Central memory CD4-positive, alpha-beta T cell (primary cell): ENCODE measurements around the gene MAGI1.

Experiments used
- DNase-seq: peaks from one replicate; pipeline ENCODE4 v3.0.0; 2022

Gene MAGI1

DNA sequence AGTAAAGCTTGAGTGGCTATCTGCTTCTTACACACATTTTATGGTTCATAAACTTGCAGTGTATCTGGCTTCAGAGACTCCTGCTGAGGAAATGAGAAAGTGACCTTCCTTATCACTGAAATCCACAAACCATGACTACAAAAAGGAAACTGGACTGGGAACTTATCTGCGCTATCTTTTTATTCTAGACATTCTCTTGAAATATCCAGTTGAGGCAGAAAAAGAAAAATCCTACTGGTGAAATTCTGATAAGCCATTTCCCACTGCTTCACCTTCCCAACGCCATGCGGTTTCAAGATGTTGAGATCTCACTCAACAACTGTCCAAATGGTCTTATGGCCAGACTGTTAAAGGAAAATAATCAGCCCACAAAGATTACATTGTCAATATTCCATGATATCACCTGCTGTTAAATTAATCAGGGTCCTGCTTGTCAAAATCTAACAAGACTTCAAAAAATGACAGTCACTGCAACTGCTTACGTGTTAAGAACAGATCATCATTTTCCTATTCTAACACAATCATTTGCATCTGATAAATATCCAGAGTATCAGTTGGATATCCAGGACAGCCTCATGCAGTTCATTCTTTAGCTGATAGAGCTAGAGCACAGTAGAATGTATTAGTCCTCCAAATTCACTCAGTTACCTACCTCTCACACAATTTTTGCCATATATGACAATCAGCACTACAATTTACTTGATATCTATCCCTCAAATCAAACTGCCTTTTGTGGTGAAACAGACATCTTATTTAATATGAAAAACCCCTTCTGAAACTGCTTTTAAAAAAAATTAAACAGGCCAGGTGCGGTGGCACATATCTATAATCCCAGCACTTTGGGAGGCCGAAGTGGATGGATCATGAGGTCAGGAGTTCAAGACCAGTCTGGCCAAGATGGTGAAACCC is 538.1 kb downstream of the MAGI1 start:
- no peak for DNase-seq

DNA sequence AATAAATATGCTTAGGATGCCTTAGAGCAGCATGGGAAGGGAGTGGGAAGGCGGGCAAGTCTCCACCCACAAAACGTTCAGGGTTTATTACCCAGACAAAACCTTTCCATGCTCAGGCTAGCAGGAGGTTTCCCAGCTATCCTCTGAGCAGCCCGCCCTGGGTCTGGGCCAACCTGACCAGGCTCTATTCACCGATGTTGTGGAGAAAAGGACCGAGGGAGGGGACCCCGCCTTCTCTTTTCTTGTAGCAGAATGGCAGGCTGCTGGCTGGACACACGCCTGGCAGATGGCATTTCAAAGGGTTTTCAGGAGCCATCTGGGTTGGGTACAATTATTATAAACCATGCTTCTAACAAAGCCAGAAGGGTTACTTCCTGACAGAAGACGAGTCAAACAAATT is 540.9 kb downstream of the MAGI1 start:
- no peak for DNase-seq

DNA sequence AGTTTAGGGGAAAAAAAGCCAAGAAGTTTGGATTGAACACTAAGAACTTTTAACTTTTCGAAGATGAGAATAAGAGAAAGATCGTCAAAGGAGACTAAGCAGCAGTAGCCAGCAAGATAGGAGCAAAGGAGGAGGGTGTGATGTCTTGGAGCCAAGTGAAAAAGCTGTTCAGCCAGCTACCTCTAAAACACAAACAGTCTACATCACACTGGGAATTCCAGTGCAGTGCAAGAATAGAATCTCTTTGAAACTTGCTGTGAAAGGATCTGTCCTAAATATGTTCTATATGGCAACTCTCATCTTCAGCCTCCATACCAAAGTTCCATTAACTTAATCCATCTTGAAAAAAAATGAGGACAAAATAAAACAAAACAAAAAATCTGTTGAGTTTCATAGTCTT is 541.5 kb downstream of the MAGI1 start:
- no peak for DNase-seq

DNA sequence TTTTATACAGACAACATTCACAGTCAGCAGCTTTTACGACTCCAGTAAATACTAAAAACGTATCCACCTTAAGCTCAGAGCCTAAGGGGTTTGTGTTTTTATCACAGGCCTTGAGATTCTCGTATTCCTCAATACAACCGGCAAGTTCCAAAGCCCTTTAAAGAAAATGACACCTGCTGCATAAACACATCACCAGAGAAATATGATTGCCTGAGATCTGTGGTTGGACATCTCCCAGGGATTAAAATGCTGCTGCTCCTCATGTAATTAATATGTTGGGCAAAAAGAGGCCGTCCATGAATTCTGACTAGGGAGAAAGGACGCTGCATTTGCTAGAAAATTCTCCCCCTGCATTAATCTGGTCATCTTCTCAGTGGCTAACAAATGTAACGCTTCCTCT is 544.8 kb downstream of the MAGI1 start:
- no peak for DNase-seq

DNA sequence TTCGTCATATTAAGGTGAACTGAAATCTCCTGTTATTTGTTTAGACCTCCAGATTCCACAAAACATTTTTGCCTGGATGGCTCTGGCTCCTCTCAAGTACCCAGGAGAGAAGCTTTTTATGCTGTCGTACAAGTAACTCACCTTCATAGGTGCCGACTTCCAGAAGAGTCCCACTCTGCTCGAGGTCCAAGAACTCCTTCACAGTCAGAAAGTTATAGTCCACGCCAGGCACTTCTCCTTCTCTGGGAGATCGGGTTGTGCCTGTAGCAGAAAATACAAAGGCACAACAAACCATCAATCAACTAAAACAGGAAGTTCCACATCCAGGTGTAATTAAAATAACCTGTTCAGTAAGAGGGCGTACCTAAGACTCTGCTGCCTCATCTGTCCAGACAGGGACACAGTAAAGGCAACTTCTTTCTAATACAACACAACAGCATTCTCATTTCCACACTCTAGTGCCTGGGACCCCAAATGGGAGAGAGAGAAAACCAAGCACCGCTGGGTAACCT is 545.3 kb downstream of the MAGI1 start:
- DNase-seq: no peak

GRCh38 chr3:65492249-65492648 is 546.5 kb downstream of the MAGI1 start:
- DNase-seq: no peak

DNA sequence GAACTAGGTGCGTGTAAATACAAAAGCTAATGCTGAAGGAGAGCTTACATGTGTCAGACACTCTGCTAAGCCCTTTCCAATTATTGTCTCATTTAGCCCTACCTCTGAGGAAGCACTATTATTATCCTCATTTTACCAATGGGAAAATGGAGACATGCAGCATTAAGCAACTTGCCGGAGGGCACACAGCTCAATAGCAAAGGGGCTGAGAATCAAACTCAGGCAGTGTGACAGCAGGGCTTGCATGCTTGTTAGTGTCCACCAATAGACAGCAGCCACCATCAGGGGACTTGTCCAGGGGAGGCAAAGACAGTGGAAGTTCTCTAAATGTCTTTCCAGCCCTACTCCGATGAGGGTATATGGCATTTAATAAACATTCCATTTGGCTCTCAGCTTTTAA is 548.6 kb downstream of the MAGI1 start:
- DNase-seq: no peak

- DNase-seq: no peak
Observed at GRCh38 chr3:65489253-65489652, 549.5 kb downstream of the MAGI1 start.

- no peak for DNase-seq
Observed at GRCh38 chr3:65485826-65486469, 552.8 kb downstream of the MAGI1 start.

GRCh38 chr3:65484964-65485363 is 553.8 kb downstream of the MAGI1 start:
- DNase-seq: no peak

- DNase-seq: no peak
Observed at GRCh38 chr3:65483480-65483879, 555.2 kb downstream of the MAGI1 start.

- no peak for DNase-seq
Observed at GRCh38 chr3:65483011-65483410, 555.7 kb downstream of the MAGI1 start.

GRCh38 chr3:65481085-65481484 is 557.6 kb downstream of the MAGI1 start:
- DNase-seq: no peak

GRCh38 chr3:65479990-65480389 is 558.7 kb downstream of the MAGI1 start:
- no peak for DNase-seq

DNA sequence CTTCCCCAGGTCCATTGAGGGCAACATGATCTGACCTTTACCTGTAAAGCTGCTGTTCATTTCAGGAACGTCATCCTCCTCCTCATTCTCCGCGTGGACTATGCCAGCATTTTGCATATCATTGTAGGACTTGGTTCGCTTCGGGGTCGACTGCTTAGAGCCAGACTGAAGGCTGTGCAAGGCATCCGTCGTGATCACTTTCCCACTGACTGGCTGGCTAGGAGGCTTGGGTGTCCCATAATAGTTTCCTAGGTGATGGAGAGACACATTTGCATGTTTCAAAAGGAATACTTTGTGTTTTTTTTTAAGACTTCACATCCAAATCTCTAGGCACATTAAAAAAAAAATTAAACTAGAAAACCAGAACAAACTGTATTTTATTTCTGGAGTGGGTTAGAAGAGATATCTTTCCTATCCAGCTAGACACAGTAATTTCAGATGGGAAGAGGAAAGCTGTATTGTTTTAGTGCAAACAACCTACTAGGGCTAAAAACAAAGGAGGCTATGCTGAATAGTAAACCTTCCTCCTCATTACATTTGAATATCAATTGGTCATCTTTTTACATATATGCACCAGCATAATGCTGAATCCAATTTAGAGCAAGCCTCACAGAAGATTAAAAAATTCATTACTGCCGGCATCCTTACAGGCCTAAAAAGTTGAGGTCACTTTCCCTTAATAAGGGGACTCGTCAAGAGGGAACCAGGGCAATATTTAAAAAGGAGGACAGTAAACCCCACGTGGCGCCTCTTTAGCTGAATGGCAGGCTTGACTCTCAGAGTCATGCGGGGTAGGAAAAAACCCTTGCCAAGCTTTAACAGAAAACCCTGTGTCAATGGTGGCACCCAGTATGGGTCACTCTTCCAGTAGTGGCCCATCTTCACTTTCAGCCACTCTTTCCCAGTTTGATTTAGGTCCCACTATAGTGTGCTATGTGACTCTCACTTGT is 559.9 kb downstream of the MAGI1 start:
- no peak for DNase-seq

DNA sequence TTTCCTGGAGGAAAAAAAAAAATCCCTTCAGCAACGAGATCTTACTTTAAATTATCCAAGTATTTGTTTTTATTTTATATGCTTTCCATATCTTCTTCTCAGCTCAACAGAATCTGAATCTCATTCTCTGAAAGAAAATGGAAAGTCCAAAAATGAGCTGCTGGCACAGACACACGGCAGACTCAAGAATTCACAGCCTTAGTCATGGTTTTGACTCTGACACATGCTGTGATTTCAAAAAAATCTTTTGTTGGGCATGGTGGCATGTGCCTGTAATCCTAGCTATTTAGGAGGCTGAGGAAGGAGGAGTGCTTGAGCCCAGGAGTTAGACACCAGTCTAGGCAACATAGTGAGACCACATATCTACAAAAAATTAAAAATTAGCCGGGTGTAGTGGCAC is 565.0 kb downstream of the MAGI1 start:
- DNase-seq: no peak

GRCh38 chr3:65472501-65472900 is 566.2 kb downstream of the MAGI1 start:
- DNase-seq: no peak

- no peak for DNase-seq
Observed at GRCh38 chr3:65466300-65466988, 572.3 kb downstream of the MAGI1 start.

DNA sequence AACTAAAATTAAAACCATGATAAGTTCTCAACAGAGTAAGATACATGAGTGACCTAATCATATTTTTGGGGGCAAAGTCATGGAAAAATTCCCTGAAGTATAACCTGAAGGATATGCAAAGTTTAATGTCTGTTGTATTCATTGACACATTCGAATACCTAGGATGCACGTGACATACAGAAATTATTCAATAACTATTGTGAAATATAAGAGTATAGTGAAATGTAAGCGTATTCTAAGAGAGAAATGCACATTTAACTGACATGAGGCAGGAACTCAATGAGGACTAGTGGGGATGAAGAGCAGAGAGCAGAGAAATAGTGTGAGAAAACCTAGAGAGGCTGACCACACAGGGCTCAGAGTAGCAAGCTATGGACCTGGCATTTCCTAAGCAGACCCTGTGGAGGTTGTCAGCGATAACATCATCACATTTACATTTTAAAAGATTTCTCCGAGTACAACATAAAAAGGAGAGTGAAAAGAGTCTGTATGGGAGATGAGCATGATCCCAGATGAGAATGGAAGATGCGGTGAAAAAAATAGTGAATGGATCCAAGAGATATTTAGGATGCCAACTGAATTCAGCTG is 588.8 kb downstream of the MAGI1 start:
- DNase-seq: no peak

DNA sequence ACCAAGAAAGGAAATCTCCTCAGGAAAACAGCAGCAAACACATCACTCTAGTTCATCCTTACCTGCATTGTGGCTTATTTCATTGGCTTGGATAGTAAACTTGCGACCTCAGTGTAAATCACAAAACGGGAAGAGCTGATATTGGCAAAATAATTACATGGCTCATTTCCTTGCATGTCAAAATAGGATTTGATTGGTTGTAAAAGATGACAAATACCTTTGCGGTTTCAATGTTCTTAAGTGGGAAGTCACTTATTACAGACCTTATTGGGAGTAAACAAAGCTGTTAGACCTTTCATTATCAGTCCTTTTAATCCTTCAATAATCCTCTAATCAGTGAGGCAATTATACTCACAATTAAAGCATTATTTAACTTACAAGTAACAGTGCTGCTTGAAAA is 590.6 kb downstream of the MAGI1 start:
- no peak for DNase-seq

DNA sequence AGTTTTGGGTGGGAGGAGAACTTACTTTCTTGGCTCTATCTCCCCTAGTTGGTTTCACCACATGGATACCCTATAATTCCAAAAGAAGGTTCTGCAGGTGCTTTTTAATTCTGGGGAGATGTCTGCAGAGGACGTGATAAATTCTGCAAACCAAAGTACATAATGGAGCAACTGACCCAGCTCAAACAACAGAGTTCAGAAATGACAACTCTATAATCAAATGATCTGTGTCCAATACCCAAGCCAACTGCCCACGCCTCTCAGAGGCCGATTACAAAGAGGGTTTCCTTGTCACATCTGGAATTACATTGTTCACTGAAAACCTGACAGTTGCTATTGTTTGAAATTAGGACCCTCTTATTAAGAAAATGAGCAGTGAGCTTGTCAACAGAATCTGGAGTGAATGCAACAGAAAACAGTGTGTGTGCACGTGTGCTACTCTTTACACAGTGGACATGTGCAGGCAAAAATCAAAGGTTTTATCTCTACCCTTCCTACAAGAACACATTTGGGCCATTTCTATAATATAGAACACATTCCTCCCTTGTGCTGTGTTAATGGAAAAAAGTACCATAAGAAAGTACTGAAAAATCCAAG is 593.0 kb downstream of the MAGI1 start:
- DNase-seq: no peak

GRCh38 chr3:65444447-65444815 is 594.3 kb downstream of the MAGI1 start:
- DNase-seq: no peak
